Measurements from ENCODE around the gene ALG12. TPM values are rescaled to one million over a fixed set of nuclear protein-coding genes. Genes with fewer than 3 reads are reported as not detected.

ALG12 gene
- total RNA-seq, 1 donor from 2014 or later: 26.2 TPM

GRCh38 chr22:49956914-49957825 is 38.9 kb upstream of the ALG12 start:
- Histone ChIP-seq H3K9ac (ENCODE audit: low read length) (no peak overlapping the region), H3K36me3 (ENCODE audit: insufficient read depth, low read length) (no peaks in the 10 kb centered on the region), H3K27me3 (ENCODE audit: insufficient read depth, low read length) (no peaks in the 10 kb centered on the region), H3K4me2 (ENCODE audit: low read length) (no peak overlapping the region), H3K4me3 (ENCODE audit: insufficient read depth, low read depth, low read length) (no peak overlapping the region), H3K9me3 (ENCODE audit: insufficient read depth, low read depth, low read length) (no peaks in the 10 kb centered on the region), H2AFZ (ENCODE audit: low read depth, low read length) (no peak overlapping the region), H3K79me2 (ENCODE audit: insufficient read depth, low read length) (peaks cover 13% of the 10 kb centered on the region), H4K20me1 (ENCODE audit: insufficient read depth, low read length) (peaks cover 7% of the 10 kb centered on the region), H3K27ac (ENCODE audit: low read depth, low read length) (no peak overlapping the region), H3K4me1 (ENCODE audit: insufficient read depth, low read length) (peaks cover 19% of the 10 kb centered on the region)
- Mint-ChIP-seq H3K27ac (ENCODE audit: unreplicated experiment) (no peak overlapping the region), H3K9me3 (ENCODE audit: unreplicated experiment) (no peaks in the 10 kb centered on the region), H3K36me3 (ENCODE audit: low read depth, unreplicated experiment) (no peaks in the 10 kb centered on the region), H3K27me3 (ENCODE audit: low read depth, unreplicated experiment) (peaks cover 6% of the 10 kb centered on the region), H3K4me1 (ENCODE audit: low read depth, unreplicated experiment) (peaks cover 4% of the 10 kb centered on the region), H3K4me3 (ENCODE audit: unreplicated experiment) (no peak overlapping the region)
- no peak for FAIRE-seq
- no peak for DNase-seq (ENCODE audit: low read depth)
- TF ChIP-seq EZH2 (IDR thresholded peaks at IDR 0.05; ENCODE audit: insufficient read depth, low read length) (no peak), CTCF (IDR thresholded peaks at IDR 0.05; ENCODE audit: insufficient read depth, low read depth, low read length) (no peak)

DNA sequence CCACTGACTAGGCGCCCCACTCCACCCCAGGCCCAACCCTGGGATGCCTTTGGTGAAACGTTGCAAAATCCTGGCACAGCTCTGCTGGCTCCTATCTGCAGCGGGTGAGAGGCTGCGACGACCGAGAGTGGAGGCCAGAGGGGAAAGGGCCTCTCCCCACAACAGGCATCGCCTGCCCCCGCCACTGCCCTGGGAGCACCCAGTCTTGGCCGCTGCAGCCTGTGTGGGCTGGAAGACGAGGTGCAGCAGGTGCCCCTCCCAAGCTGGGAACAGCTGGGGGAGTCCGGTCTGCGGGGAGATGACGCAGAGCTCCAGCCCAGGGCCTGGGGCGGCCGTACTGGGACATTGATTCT is 38.2 kb upstream of the ALG12 start:
- peaks cover under 1% of the 10 kb centered on the region for H4K20me1 ChIP-seq (ENCODE audit: insufficient read depth, low read length)
- peaks cover 6% of the 10 kb centered on the region for H3K79me2 ChIP-seq (ENCODE audit: insufficient read depth, low read length)
- H3K27ac ChIP-seq (ENCODE audit: low read depth, low read length): no peak overlapping the region
- Mint-ChIP-seq H3K9me3 (ENCODE audit: unreplicated experiment) (no peaks in the 10 kb centered on the region), H3K36me3 (ENCODE audit: low read depth, unreplicated experiment) (no peaks in the 10 kb centered on the region), H3K4me1 (ENCODE audit: low read depth, unreplicated experiment) (peaks cover 4% of the 10 kb centered on the region), H3K27me3 (ENCODE audit: low read depth, unreplicated experiment) (peaks cover 6% of the 10 kb centered on the region), H3K27ac (ENCODE audit: unreplicated experiment) (no peak overlapping the region), H3K4me3 (ENCODE audit: unreplicated experiment) (no peak overlapping the region)
- H3K4me2 ChIP-seq (ENCODE audit: low read length): no peak overlapping the region
- H3K27me3 ChIP-seq (ENCODE audit: insufficient read depth, low read length): no peaks in the 10 kb centered on the region
- no peak overlapping the region for H2AFZ ChIP-seq (ENCODE audit: low read depth, low read length)
- no peak overlapping the region for H3K9ac ChIP-seq (ENCODE audit: low read length)
- no peak for FAIRE-seq
- no peak for DNase-seq (ENCODE audit: low read depth)
- TF ChIP-seq EZH2 (IDR thresholded peaks at IDR 0.05; ENCODE audit: insufficient read depth, low read length): no peak
- no peak for TF ChIP-seq CTCF (IDR thresholded peaks at IDR 0.05; ENCODE audit: insufficient read depth, low read depth, low read length)
- peaks cover 20% of the 10 kb centered on the region for H3K4me1 ChIP-seq (ENCODE audit: insufficient read depth, low read length)
- no peak overlapping the region for H3K4me3 ChIP-seq (ENCODE audit: insufficient read depth, low read depth, low read length)
- H3K36me3 ChIP-seq (ENCODE audit: insufficient read depth, low read length): no peaks in the 10 kb centered on the region
- no peaks in the 10 kb centered on the region for H3K9me3 ChIP-seq (ENCODE audit: insufficient read depth, low read depth, low read length)
